ENCODE measurements around the gene CDK14.

The CDK14 gene

DNA sequence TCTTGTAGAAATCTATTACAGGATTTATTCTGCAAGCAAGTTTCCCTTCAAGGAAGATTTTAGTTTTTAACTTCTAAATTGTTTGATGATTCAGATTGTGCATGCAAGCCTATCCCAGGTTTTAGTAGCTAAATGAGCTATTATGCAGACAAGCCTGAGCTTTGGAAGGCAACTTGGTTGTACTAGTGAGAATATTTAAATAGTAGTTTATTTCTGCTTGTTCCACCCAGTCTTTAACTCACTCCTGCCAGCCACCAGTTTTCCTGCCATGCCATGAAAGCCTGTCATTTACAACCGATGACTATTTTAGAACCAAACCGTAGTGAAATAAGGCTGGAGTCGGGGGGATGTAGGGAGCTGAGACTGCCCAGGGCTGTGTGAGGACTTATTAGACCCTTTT, 343.5 kb downstream of the CDK14 start:
- no peak for TF ChIP-seq FOXP2 (optimal IDR thresholded peaks at IDR 0.05; ENCODE audit: borderline replicate concordance, extremely low read depth, extremely low read length, insufficient read depth)
- no peak for TF ChIP-seq SIN3A (IDR thresholded peaks at IDR 0.05; ENCODE audit: borderline replicate concordance, insufficient read depth, low read length)

DNA sequence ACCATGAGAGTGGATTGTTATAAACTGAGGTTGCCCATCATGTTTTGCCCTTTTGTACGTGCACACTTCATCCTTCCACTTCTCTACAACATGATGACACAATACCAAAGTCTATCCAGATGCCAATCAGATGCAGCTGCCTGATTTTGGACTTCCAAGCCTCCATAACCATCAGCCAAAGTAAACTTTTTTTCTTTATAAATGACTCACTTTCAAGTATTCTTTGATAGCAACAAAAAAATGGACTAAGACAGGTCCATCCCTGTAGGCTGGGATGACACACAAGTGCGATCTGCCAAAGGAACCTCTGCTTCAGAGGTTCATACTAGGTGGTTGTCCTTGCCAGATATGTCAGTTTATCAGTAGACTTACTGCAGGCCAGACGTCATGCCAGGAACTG, 347.9 kb downstream of the CDK14 start:
- TF ChIP-seq SIN3A (IDR thresholded peaks at IDR 0.05; ENCODE audit: borderline replicate concordance, insufficient read depth, low read length): no peak
- no peak for TF ChIP-seq FOXP2 (optimal IDR thresholded peaks at IDR 0.05; ENCODE audit: borderline replicate concordance, extremely low read depth, extremely low read length, insufficient read depth)
- TF ChIP-seq POLR2AphosphoS5 (IDR thresholded peaks at IDR 0.05; ENCODE audit: low read depth, low read length): no peak
- TF ChIP-seq REST (IDR thresholded peaks at IDR 0.05; ENCODE audit: insufficient read depth in 1 of 2, low read depth in 2 of 2, low read length in 2 of 2): no peak
- TF ChIP-seq TAF1 (IDR thresholded peaks at IDR 0.05; ENCODE audit: borderline replicate concordance, insufficient read depth, low read length): no peak

GRCh38 chr7:90945104-90945787, 349.1 kb downstream of the CDK14 start:
- TF ChIP-seq FOXP2 (optimal IDR thresholded peaks at IDR 0.05; ENCODE audit: borderline replicate concordance, extremely low read depth, extremely low read length, insufficient read depth): no peak
- no peak for TF ChIP-seq REST (IDR thresholded peaks at IDR 0.05; ENCODE audit: insufficient read depth in 1 of 2, low read depth in 2 of 2, low read length in 2 of 2)
- TF ChIP-seq SIN3A (IDR thresholded peaks at IDR 0.05; ENCODE audit: borderline replicate concordance, insufficient read depth, low read length): no peak
- no peak for TF ChIP-seq TAF1 (IDR thresholded peaks at IDR 0.05; ENCODE audit: borderline replicate concordance, insufficient read depth, low read length)

DNA sequence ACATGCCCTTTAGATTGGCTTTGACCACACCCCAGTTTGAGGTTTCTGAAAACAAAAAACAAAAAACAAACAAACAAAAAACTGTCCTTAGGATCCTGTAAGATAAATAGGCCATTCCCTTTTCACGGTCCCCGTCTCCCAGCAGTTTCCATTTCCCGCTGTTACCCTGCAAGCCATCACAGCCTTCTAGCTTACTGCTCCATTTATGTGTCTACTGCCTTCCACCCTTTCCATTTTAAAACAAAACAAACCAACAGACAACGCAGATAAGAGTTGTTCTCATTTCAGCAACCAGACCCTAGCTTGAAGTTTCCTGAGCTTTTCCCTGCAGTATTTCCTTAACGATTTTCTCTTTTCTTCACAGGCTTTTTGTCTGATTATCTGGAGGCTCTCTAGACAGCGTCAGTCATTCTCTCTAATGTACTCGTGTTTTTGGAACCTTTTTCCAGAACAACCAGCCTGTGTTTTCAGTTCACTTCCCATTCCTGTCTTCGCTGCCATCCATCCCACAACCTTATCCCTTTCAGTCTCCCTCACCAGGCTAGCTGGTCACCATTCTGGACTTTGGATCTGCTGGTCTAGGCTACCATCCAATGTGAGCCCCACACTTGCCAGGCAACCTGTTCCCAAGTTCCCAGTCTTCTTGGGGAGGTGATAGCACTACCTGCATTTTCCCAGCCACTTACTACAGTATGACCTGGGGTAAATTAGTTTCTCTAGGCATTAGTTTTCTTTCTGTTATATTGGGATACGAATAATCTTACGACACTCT, 350.8 kb downstream of the CDK14 start:
- TF ChIP-seq FOXP2 (optimal IDR thresholded peaks at IDR 0.05; ENCODE audit: borderline replicate concordance, extremely low read depth, extremely low read length, insufficient read depth) (no peak), REST (IDR thresholded peaks at IDR 0.05; ENCODE audit: insufficient read depth in 1 of 2, low read depth in 2 of 2, low read length in 2 of 2) (no peak), SIN3A (IDR thresholded peaks at IDR 0.05; ENCODE audit: borderline replicate concordance, insufficient read depth, low read length) (no peak), POLR2AphosphoS5 (IDR thresholded peaks at IDR 0.05; ENCODE audit: low read depth, low read length) (no peak), TAF1 (IDR thresholded peaks at IDR 0.05; ENCODE audit: borderline replicate concordance, insufficient read depth, low read length) (no peak)

- no peak for TF ChIP-seq SIN3A (IDR thresholded peaks at IDR 0.05; ENCODE audit: borderline replicate concordance, insufficient read depth, low read length)
- no peak for TF ChIP-seq POLR2AphosphoS5 (IDR thresholded peaks at IDR 0.05; ENCODE audit: low read depth, low read length)
- TF ChIP-seq TAF1 (IDR thresholded peaks at IDR 0.05; ENCODE audit: borderline replicate concordance, insufficient read depth, low read length): no peak
- TF ChIP-seq REST (IDR thresholded peaks at IDR 0.05; ENCODE audit: insufficient read depth in 1 of 2, low read depth in 2 of 2, low read length in 2 of 2): no peak
- TF ChIP-seq FOXP2 (optimal IDR thresholded peaks at IDR 0.05; ENCODE audit: borderline replicate concordance, extremely low read depth, extremely low read length, insufficient read depth): no peak
Measured at GRCh38 chr7:90948085-90948484, 352.0 kb downstream of the CDK14 start.

Measured in PFSK-1 (cell line).